PC-9 (cell line): ENCODE results near the gene PELI3. TPM values are rescaled to one million over a fixed set of nuclear protein-coding genes. Genes with fewer than 3 reads are reported as not detected.

Experiments used
- BruUV-seq: library from RNA; stranded (reverse); fragments of 400-500 nt; replicated peaks from 2 replicates; lab custom pipeline; 2021; lab: Mats Ljungman, UMichigan
- CTCF ChIA-PET: fragments of 300-600 bp; sonication (Branson Sonifier 250); formaldehyde crosslinking; loops from one replicate; lab custom pipeline; 2022; ENCODE audit warnings: antibody characterized with exemption; lab: Charles Lee
- POLR2A ChIA-PET: fragments of 300-600 bp; sonication (Branson Sonifier 250); formaldehyde crosslinking; loops from one replicate; lab custom pipeline; 2022; ENCODE audit warnings: antibody characterized with exemption; ENCODE audit not compliant: unreplicated experiment; lab: Charles Lee
- DNase-seq, 2 experiments: peaks; one replicate each; pipeline versions ENCODE4 v3.0.0 to v3.0.0-alpha.2; 2015 to 2022; ENCODE audit warnings: mixed read lengths in 1 of 2
- H2AFZ ChIP-seq: fragments of 200-600 bp; sonication (generic); 2 replicates; pipeline ENCODE4 v1.8.1; 2017; ENCODE audit warnings: antibody characterized with exemption
- H3F3A ChIP-seq: fragments of 200-600 bp; sonication (generic); 2 replicates; pipeline ENCODE4 v1.8.1; 2017; ENCODE audit warnings: antibody characterized with exemption, mild to moderate bottlenecking, low read depth; ENCODE audit not compliant: insufficient read depth
- H3K27ac ChIP-seq: fragments of 200-600 bp; sonication (generic); 2 replicates; pipeline ENCODE4 v1.6.1; 2016; ENCODE audit warnings: mixed run types
- H3K27me3 ChIP-seq: fragments of 200-600 bp; sonication (generic); 2 replicates; pipeline ENCODE4 v1.6.1; 2016; ENCODE audit warnings: low read depth, mixed run types; ENCODE audit not compliant: insufficient read depth
- H3K36me3 ChIP-seq: fragments of 200-600 bp; sonication (generic); 2 replicates; pipeline ENCODE4 v1.6.1; 2016; ENCODE audit warnings: low read depth, mixed run types
- H3K4me1 ChIP-seq: fragments of 200-600 bp; sonication (generic); replicated peaks from 2 replicates; pipeline ENCODE4 v1.6.1; 2016; ENCODE audit warnings: mixed run types; ENCODE audit not compliant: insufficient read depth
- H3K4me2 ChIP-seq: fragments of 200-600 bp; sonication (generic); 2 replicates; pipeline ENCODE4 v1.6.1; 2017; ENCODE audit warnings: mixed run types
- H3K4me3 ChIP-seq: fragments of 200-600 bp; sonication (generic); 2 replicates; pipeline ENCODE4 v1.6.1; 2016; ENCODE audit warnings: mixed run types
- H3K79me2 ChIP-seq: fragments of 200-600 bp; sonication (generic); 2 replicates; pipeline ENCODE4 v1.6.1; 2017; ENCODE audit warnings: low read depth, mixed run types
- H3K9me2 ChIP-seq: fragments of 200-600 bp; sonication (generic); 2 replicates; pipeline ENCODE4 v1.8.1; 2017; ENCODE audit warnings: mild to moderate bottlenecking; ENCODE audit not compliant: insufficient read depth
- H3K9me3 ChIP-seq: fragments of 200-600 bp; sonication (generic); 2 replicates; pipeline ENCODE4 v1.8.1; 2016; ENCODE audit warnings: low read depth; ENCODE audit not compliant: insufficient read depth
- H4K20me1 ChIP-seq: fragments of 200-600 bp; sonication (generic); 2 replicates; pipeline ENCODE4 v1.8.1; 2017; ENCODE audit not compliant: insufficient read depth
- CTCF ChIP-seq: fragments of 200-600 bp; sonication (generic); conservative IDR thresholded peaks from 2 replicates; pipeline ENCODE4 v1.6.1; 2017; ENCODE audit warnings: mixed run types, antibody characterized with exemption, mild to moderate bottlenecking, moderate library complexity
- EZH2 ChIP-seq: fragments of 200-600 bp; sonication (generic); IDR thresholded peaks from 2 replicates; pipeline ENCODE4 v1.8.0; 2017; ENCODE audit warnings: antibody characterized with exemption, low read depth
- intact Hi-C: fragments of 100-400 bp; cut with micrococcal nuclease; formaldehyde crosslinking; loops from one replicate; pipeline ENCODE4 v1.10.0; 2022; ENCODE audit not compliant: unreplicated experiment
- total RNA-seq: library from RNA; stranded (reverse); gene quantifications from 2 replicates; pipeline ENCODE4 v1.2.3, GENCODE V29; 2021

PELI3 gene
- total RNA-seq, 1 experiment from 2014 or later = 14.0 TPM

- H3K79me2 ChIP-seq = no peaks in the 10 kb centered on the region
- ChIA-PET CTCF (interaction anchor here (0.6 to 1.2 kb wide), 4 partner anchors 13 to 275 kb away, joined by 3 to 6 read pairs (median 3); no protein-coding TSS in a partner anchor), POLR2A (interaction anchor here (0.7 kb wide), 1 partner anchor 19 kb away, joined by 4 read pairs; the partner anchor contains the start of gene BBS1)
- no peak for DNase-seq
- H3K9me3 ChIP-seq = no peaks in the 10 kb centered on the region
- no peak overlapping the region for H3K4me3 ChIP-seq
- BruUV-seq = no TSS peak
- TF ChIP-seq CTCF (peak; percentile 65), EZH2 (no peak)
- H2AFZ ChIP-seq = no peak overlapping the region
- intact Hi-C loops = no loop called here
- H3K4me2 ChIP-seq = no peak overlapping the region
- no peaks in the 10 kb centered on the region for H3K36me3 ChIP-seq
- 0 out of 2 replicates have a peak, but pooled peaks cover 4% of the 10 kb centered on the region for H4K20me1 ChIP-seq
- H3K9me2 ChIP-seq = no peaks in the 10 kb centered on the region
- H3K27ac ChIP-seq = no peak overlapping the region
- H3K27me3 ChIP-seq = no peaks in the 10 kb centered on the region
- H3K4me1 ChIP-seq = no peaks in the 10 kb centered on the region
- no peaks in the 10 kb centered on the region for H3F3A ChIP-seq
Observed at GRCh38 chr11:66491315-66491935, 24.7 kb downstream of the PELI3 start.

DNA sequence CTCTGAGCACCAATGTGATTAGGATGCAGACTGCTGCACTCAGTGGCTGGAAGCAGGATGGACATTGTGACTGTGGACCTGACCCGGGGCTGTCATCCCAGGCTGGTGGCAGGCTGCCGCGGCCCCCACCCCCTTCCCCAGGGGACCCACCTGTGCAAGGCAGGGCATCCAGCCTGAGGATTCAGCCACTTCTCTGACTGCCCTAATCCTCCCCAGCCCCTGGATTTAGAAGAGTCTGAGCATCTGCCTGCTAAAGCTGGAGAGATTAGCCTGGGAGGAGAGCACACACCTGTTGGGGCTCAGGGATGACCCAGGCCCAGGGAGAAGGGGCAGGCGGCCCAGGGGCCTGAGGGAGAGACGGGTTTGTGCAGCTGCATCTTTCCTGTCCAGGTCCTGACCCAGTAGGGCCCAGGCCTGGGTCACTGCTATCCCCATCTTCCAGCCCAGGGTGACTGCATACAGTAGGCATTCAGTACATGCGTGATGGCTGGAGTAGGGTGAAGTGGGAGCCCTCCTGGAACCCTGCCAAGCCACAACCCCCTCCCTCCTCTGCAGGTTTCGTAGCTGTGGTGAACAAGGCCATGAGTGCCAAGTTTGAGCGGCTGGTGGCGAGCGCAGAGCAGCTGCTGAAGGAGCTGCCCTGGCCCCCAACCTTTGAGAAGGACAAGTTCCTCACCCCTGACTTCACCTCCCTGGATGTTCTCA is 25.6 kb downstream of the PELI3 start:
- no peak overlapping the region for H3K4me2 ChIP-seq
- no peak overlapping the region for H3K27ac ChIP-seq
- H2AFZ ChIP-seq = no peak overlapping the region
- no peaks in the 10 kb centered on the region for H3K27me3 ChIP-seq
- no peaks in the 10 kb centered on the region for H3K9me2 ChIP-seq
- no peaks in the 10 kb centered on the region for H3K36me3 ChIP-seq
- H4K20me1 ChIP-seq = 0 out of 2 replicates have a peak, but pooled peaks cover 4% of the 10 kb centered on the region
- no peak for DNase-seq
- no peak overlapping the region for H3K4me3 ChIP-seq
- TF ChIP-seq CTCF (no peak), EZH2 (no peak)
- no TSS peak for BruUV-seq
- H3K9me3 ChIP-seq = no peaks in the 10 kb centered on the region
- H3K79me2 ChIP-seq = no peaks in the 10 kb centered on the region
- no peaks in the 10 kb centered on the region for H3K4me1 ChIP-seq
- intact Hi-C loops = no loop called here
- POLR2A ChIA-PET = no interaction called here
- no peaks in the 10 kb centered on the region for H3F3A ChIP-seq
- CTCF ChIA-PET = interaction anchor here (0.6 to 0.7 kb wide), 2 partner anchors 26 to 274 kb away, joined by 4 to 6 read pairs; partner anchors contain the start of gene PELI3

DNA sequence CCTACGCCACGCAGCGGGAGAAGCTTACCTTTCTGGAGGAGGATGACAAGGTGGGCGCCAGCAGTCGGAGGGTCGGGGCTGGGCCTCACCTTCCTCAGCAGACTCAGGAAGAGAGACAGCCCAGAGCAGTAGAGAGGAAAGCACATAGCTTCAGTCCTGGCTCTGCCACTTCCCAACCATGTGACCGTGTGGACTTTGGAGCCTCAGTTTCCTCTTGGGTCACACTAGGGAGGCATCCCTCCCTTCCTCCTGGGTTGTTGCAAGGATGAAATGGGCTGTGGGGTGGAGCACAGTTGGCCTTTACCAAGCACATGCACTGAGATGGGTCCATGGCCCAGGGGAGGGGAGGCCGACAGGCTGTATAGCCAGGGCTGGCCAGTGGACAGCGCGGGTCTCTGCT is 26.4 kb downstream of the PELI3 start:
- H4K20me1 ChIP-seq = 0 out of 2 replicates have a peak, but pooled peaks cover 4% of the 10 kb centered on the region
- DNase-seq = no peak
- no peak overlapping the region for H3K27ac ChIP-seq
- H3K79me2 ChIP-seq = no peaks in the 10 kb centered on the region
- TF ChIP-seq CTCF (no peak), EZH2 (no peak)
- H3F3A ChIP-seq = 0 out of 2 replicates have a peak, but pooled peaks cover 2% of the 10 kb centered on the region
- H3K9me2 ChIP-seq = no peaks in the 10 kb centered on the region
- BruUV-seq = no TSS peak
- H3K4me2 ChIP-seq = no peak overlapping the region
- CTCF ChIA-PET = interaction anchor here (0.6 kb wide), 1 partner anchor 27 kb away, joined by 4 read pairs; the partner anchor contains the start of gene PELI3
- H3K27me3 ChIP-seq = no peaks in the 10 kb centered on the region
- H3K4me1 ChIP-seq = no peaks in the 10 kb centered on the region
- H3K4me3 ChIP-seq = no peak overlapping the region
- no peak overlapping the region for H2AFZ ChIP-seq
- intact Hi-C loops = no loop called here
- no peaks in the 10 kb centered on the region for H3K9me3 ChIP-seq
- H3K36me3 ChIP-seq = no peaks in the 10 kb centered on the region
- POLR2A ChIA-PET = no interaction called here
